Activated B cell treated with CpG ODN at 0.5 μM for 24 hours (primary cell): ENCODE results near the gene SPATA25. TPM values are rescaled to one million over a fixed set of nuclear protein-coding genes. Genes with fewer than 3 reads are reported as not detected.

ENCODE experiments used
- ATAC-seq: fragments of 200-7000 bp; cut with Tn5 transposase; one replicate; pipeline ENCODE4 v1.10.0; 2021; ENCODE audit warnings: low read depth, mild to moderate bottlenecking, moderate library complexity
- CTCF ChIA-PET: fragments of 350-600 bp; sonication (Branson Sonifier 250); formaldehyde crosslinking; loops from one replicate; lab custom pipeline; 2021; ENCODE audit warnings: antibody characterized with exemption; lab: Charles Lee
- POLR2A ChIA-PET: fragments of 350-600 bp; sonication (Branson Sonifier 250); formaldehyde crosslinking; loops from one replicate; lab custom pipeline; 2021; ENCODE audit warnings: antibody characterized with exemption; lab: Charles Lee
- DNase-seq: peaks from one replicate; pipeline ENCODE4 v3.0.0; 2022
- H3K27ac Mint-ChIP-seq: one replicate; pipeline ENCODE4 v1.8.0; 2020; ENCODE audit warnings: mixed read lengths
- H3K27me3 Mint-ChIP-seq: one replicate; pipeline ENCODE4 v1.8.0; 2021; ENCODE audit warnings: mixed read lengths
- H3K36me3 Mint-ChIP-seq: one replicate; pipeline ENCODE4 v1.8.0; 2021; ENCODE audit warnings: low read depth, mixed read lengths
- H3K4me1 Mint-ChIP-seq: one replicate; pipeline ENCODE4 v1.8.0; 2021; ENCODE audit warnings: mixed read lengths
- H3K4me3 Mint-ChIP-seq: one replicate; pipeline ENCODE4 v1.8.0; 2020; ENCODE audit warnings: mild to moderate bottlenecking, mixed read lengths
- H3K9me3 Mint-ChIP-seq: one replicate; pipeline ENCODE4 v1.8.0; 2020; ENCODE audit warnings: mixed read lengths
- CTCF ChIP-seq: fragments of 200-600 bp; IDR thresholded peaks from one replicate; pipeline ENCODE4 v1.8.0; 2022; ENCODE audit warnings: antibody characterized with exemption, mild to moderate bottlenecking
- intact Hi-C: fragments of 100-400 bp; cut with micrococcal nuclease; formaldehyde crosslinking; loops from one replicate; pipeline ENCODE4 v1.15.1; 2024
- total RNA-seq: library from RNA; stranded (reverse); gene quantifications from 2 replicates; pipeline ENCODE4 v1.2.3, GENCODE V29; 2022

SPATA25 gene
- total RNA-seq, 1 donor from 2014 or later: 0.53 TPM

- TF ChIP-seq CTCF: no peak
- Mint-ChIP-seq H3K27me3 (peaks cover under 1% of the 10 kb centered on the region), H3K27ac (no peak overlapping the region), H3K4me1 (peaks cover 26% of the 10 kb centered on the region), H3K36me3 (no peaks in the 10 kb centered on the region), H3K9me3 (no peaks in the 10 kb centered on the region), H3K4me3 (no peak overlapping the region)
- DNase-seq (no peak), ATAC-seq (no peak)
- ChIA-PET POLR2A (no interaction called here), CTCF (no interaction called here)
- intact Hi-C loops: no loop called here
These were observed 20.7 kb upstream of the SPATA25 start for GRCh38 chr20:45908084-45908483.

- TF ChIP-seq CTCF: no peak
- H3K27ac Mint-ChIP-seq: no peak overlapping the region
- no peaks in the 10 kb centered on the region for H3K27me3 Mint-ChIP-seq
- no peak overlapping the region for H3K4me3 Mint-ChIP-seq
- intact Hi-C loops: no loop called here
- H3K9me3 Mint-ChIP-seq: no peaks in the 10 kb centered on the region
- ChIA-PET POLR2A (no interaction called here), CTCF (no interaction called here)
- peaks cover 28% of the 10 kb centered on the region for H3K4me1 Mint-ChIP-seq
- ATAC-seq: no peak
- no peaks in the 10 kb centered on the region for H3K36me3 Mint-ChIP-seq
- DNase-seq: no peak
These were observed 20.0 kb upstream of the SPATA25 start for GRCh38 chr20:45907219-45907948.

- no peaks in the 10 kb centered on the region for H3K36me3 Mint-ChIP-seq
- H3K9me3 Mint-ChIP-seq: no peaks in the 10 kb centered on the region
- no peak overlapping the region for H3K27ac Mint-ChIP-seq
- no peak for ATAC-seq
- H3K27me3 Mint-ChIP-seq: no peaks in the 10 kb centered on the region
- DNase-seq: no peak
- ChIA-PET CTCF (interaction anchor here (0.9 kb wide), 1 partner anchor 15 kb away, joined by 3 read pairs; no protein-coding TSS in a partner anchor), POLR2A (interaction anchor here (0.7 to 1.2 kb wide), 2 partner anchors 9 to 65 kb away, joined by 3 to 4 read pairs; no protein-coding TSS in a partner anchor)
- no peak overlapping the region for H3K4me3 Mint-ChIP-seq
- no peak for TF ChIP-seq CTCF
- intact Hi-C loops: no loop called here
- peaks cover 19% of the 10 kb centered on the region for H3K4me1 Mint-ChIP-seq
These were observed 18.2 kb upstream of the SPATA25 start for GRCh38 chr20:45905505-45906079.

- ChIA-PET CTCF (interaction anchor here (0.9 kb wide), 1 partner anchor 15 kb away, joined by 3 read pairs; no protein-coding TSS in a partner anchor), POLR2A (interaction anchor here (0.7 to 1.2 kb wide), 3 partner anchors 8 to 66 kb away, joined by 3 to 4 read pairs (median 3); no protein-coding TSS in a partner anchor)
- DNase-seq (no peak), ATAC-seq (no peak)
- no peak overlapping the region for H3K4me3 Mint-ChIP-seq
- no peak for TF ChIP-seq CTCF
- H3K27ac Mint-ChIP-seq: no peak overlapping the region
- no peaks in the 10 kb centered on the region for H3K36me3 Mint-ChIP-seq
- H3K27me3 Mint-ChIP-seq: no peaks in the 10 kb centered on the region
- intact Hi-C loops: no loop called here
- H3K4me1 Mint-ChIP-seq: peaks cover 13% of the 10 kb centered on the region
- H3K9me3 Mint-ChIP-seq: no peaks in the 10 kb centered on the region
These were observed 17.4 kb upstream of the SPATA25 start for GRCh38 chr20:45904583-45905504.
